ENCODE data around the gene UBE2M.

UBE2M gene

DNA sequence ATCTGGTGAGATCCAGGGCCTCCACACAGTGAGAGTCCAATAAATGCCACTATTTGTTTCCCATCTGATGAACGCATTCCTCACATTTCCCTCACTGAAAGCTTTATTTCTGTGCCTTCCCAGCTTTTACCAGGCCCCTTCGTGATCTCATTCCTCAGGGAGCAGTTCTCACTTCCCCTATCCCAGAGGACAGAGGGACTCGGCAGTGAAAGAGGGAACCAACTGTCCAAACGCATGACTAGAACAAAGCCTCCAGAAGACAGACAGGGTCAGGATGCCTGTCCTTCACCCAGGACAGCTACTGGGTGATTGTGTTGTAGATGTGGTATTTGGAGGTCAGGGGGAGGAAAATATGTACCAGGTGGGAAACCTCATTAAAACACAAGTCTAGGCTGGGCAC, 36.8 kb downstream of the UBE2M start:
- H2BK12ac ChIP-seq (ENCODE audit: low read length), result no peak overlapping the region
- no peak overlapping the region for H3K23ac ChIP-seq (ENCODE audit: low read length)
- H3K18ac ChIP-seq (ENCODE audit: low read length), result no peak overlapping the region
- H3K27me3 ChIP-seq (ENCODE audit: insufficient read depth, low read length), result no peaks in the 10 kb centered on the region
- DNase-seq, result no peak
- H3K4me3 ChIP-seq (ENCODE audit: low read depth, low read length), result no peak overlapping the region
- H3K4me2 ChIP-seq (ENCODE audit: low read length), result no peak overlapping the region
- H2BK120ac ChIP-seq (ENCODE audit: insufficient read depth, low read length, poor library complexity), result no peak overlapping the region
- peaks cover 8 to 9% of the 10 kb centered on the region in 2 experiments for H3K4me1 ChIP-seq (ENCODE audit: control insufficient read depth in 1 of 2, insufficient read depth in 2 of 2, low read length in 2 of 2)
- peaks cover 11% of the 10 kb centered on the region in 2 experiments for H3K36me3 ChIP-seq (ENCODE audit: control insufficient read depth in 1 of 2, insufficient read depth in 2 of 2, low read length in 2 of 2)
- H3K14ac ChIP-seq (ENCODE audit: low read length), result no peak overlapping the region
- peak overlapping the region; percentile 50 for H2AFZ ChIP-seq (ENCODE audit: insufficient read depth, low read length, poor library complexity)
- no CpG with 5 or more reads among the region's 4 CpGs for WGBS (ENCODE audit: extremely low coverage, insufficient coverage, insufficient read length)
- H3K9me3 ChIP-seq (ENCODE audit: insufficient read depth, low read depth, low read length), result no peaks in the 10 kb centered on the region
- no peak overlapping the region for H4K12ac ChIP-seq (ENCODE audit: low read depth, low read length)
- H3K4ac ChIP-seq (ENCODE audit: low read depth, low read length), result no peak overlapping the region
- H3K79me1 ChIP-seq (ENCODE audit: low read length), result peaks cover 15% of the 10 kb centered on the region
- no peak overlapping the region for H2BK5ac ChIP-seq (ENCODE audit: low read depth, low read length, poor library complexity)
- H3K9ac ChIP-seq (ENCODE audit: low read length), result no peak overlapping the region
- no peak overlapping the region for H2AK5ac ChIP-seq (ENCODE audit: low read length)
- H3K79me2 ChIP-seq (ENCODE audit: control insufficient read depth, insufficient read depth, low read length, poor library complexity), result peaks cover 17% of the 10 kb centered on the region
- H4K8ac ChIP-seq (ENCODE audit: low read depth, low read length), result no peak overlapping the region
- no peak overlapping the region for H3K27ac ChIP-seq (ENCODE audit: low read depth, low read length)
- no peak overlapping the region for H4K91ac ChIP-seq (ENCODE audit: low read depth, low read length)

DNA sequence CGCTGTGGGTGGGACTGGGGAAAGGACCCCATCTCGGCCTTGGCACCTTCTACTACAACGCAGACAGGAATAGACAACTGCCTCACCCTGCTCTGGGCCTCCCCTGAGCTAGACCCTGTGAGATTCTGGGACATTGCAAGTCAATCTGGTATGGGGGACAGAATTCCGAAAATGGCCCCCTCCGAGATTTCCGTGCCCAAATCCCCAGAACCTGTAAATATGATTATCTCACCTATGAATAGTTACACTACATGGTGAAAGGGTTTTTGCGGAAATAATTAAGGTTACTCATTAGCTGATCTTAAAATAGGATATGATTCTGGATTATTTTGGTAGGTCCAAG, 38.2 kb downstream of the UBE2M start:
- no peak overlapping the region for H2BK12ac ChIP-seq (ENCODE audit: low read length)
- H2AFZ ChIP-seq (ENCODE audit: insufficient read depth, low read length, poor library complexity), result peak overlapping the region; percentile 35
- peak overlapping the region; percentile 54 for H3K4ac ChIP-seq (ENCODE audit: low read depth, low read length)
- H3K36me3 ChIP-seq (ENCODE audit: control insufficient read depth in 1 of 2, insufficient read depth in 2 of 2, low read length in 2 of 2), result peaks cover 21 to 22% of the 10 kb centered on the region in 2 experiments
- peaks cover 17% of the 10 kb centered on the region for H3K79me2 ChIP-seq (ENCODE audit: control insufficient read depth, insufficient read depth, low read length, poor library complexity)
- no peak for DNase-seq
- peaks cover 15% of the 10 kb centered on the region for H3K79me1 ChIP-seq (ENCODE audit: low read length)
- H3K4me1 ChIP-seq (ENCODE audit: control insufficient read depth in 1 of 2, insufficient read depth in 2 of 2, low read length in 2 of 2), result peaks cover 8 to 9% of the 10 kb centered on the region in 2 experiments
- whole genome bisulfite sequencing (ENCODE audit: extremely low coverage, insufficient coverage, insufficient read length), result no CpG with 5 or more reads among the region's 7 CpGs
- peak overlapping the region; percentile 91 for H3K9ac ChIP-seq (ENCODE audit: low read length)
- peak overlapping the region; percentile 80 for H3K27ac ChIP-seq (ENCODE audit: low read depth, low read length)
- H3K14ac ChIP-seq (ENCODE audit: low read length), result peak overlapping the region; percentile 30
- H4K8ac ChIP-seq (ENCODE audit: low read depth, low read length), result peak overlapping the region; percentile 64
- no peaks in the 10 kb centered on the region for H3K9me3 ChIP-seq (ENCODE audit: insufficient read depth, low read depth, low read length)
- H3K4me3 ChIP-seq (ENCODE audit: low read depth, low read length), result peak overlapping the region; percentile 88
- no peaks in the 10 kb centered on the region for H3K27me3 ChIP-seq (ENCODE audit: insufficient read depth, low read length)
- H3K4me2 ChIP-seq (ENCODE audit: low read length), result peak overlapping the region; percentile 61
- no peak overlapping the region for H2BK5ac ChIP-seq (ENCODE audit: low read depth, low read length, poor library complexity)
- no peak overlapping the region for H2AK5ac ChIP-seq (ENCODE audit: low read length)
- H3K18ac ChIP-seq (ENCODE audit: low read length), result peak overlapping the region; percentile 0
- no peak overlapping the region for H3K23ac ChIP-seq (ENCODE audit: low read length)
- H4K91ac ChIP-seq (ENCODE audit: low read depth, low read length), result peak overlapping the region; percentile 92
- peak overlapping the region; percentile 93 for H4K12ac ChIP-seq (ENCODE audit: low read depth, low read length)
- no peak overlapping the region for H2BK120ac ChIP-seq (ENCODE audit: insufficient read depth, low read length, poor library complexity)

DNA sequence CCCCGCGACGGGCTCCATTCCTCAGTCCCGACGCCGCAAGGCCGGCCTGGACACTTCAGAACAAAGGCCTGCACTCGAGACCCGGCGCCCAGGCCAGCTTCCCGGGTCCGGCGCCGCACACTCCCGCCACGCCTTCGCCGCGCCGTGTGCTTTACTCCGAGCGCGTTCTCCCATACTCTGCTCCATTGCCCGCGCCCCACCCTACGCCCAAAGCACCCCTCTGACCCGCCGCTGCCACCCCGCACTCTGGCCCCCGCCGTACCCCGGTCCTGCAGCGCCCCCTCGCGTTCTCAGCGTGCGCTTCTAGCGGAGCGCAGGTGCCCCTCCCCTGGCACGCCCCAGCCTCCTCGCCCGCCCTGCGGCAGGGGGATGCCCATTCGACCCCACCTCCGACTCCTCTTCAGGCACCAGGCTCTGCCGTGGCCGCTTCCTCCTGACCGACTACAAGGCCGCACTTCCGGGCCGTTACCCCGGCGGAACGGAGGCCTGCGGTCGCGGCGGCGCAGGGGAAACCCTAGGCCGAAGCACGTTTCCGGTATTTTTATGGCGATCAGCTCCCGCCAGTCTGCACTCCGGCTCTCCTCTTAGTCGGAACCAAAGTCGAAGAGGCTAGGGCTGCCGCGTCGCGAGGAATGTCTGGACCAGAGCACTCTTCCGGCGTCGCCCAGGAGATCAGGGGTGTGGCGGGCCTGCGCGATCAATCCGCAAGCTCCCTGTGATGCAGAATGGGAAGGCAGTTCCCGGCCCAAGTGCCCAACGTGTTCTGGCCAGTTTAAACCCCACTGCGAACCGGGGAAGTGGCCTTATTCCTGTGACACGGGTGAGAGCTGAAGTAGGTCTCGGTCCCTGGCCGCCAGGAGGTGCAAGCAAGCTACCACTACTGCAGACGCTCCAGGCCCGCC, 38.8 kb downstream of the UBE2M start, which contains the start of gene ZBTB45:
TSS of gene ZBTB45 (minus strand) at position 456 of the 902 bp plus-strand sequence. CDS start 2,137 bp downstream, outside the sequence.
- Histone ChIP-seq H3K4ac (ENCODE audit: low read depth, low read length) (peak within 1 kb of the TSS; percentile 81), H3K36me3 (ENCODE audit: control insufficient read depth in 1 of 2, insufficient read depth in 2 of 2, low read length in 2 of 2) (peaks cover 21 to 22% of the 10 kb centered on the region in 2 experiments), H3K79me1 (ENCODE audit: low read length) (peaks cover 15% of the 10 kb centered on the region), H3K4me3 (ENCODE audit: low read depth, low read length) (peak within 1 kb of the TSS; percentile 88), H2BK12ac (ENCODE audit: low read length) (no peak within 1 kb of the TSS), H2BK120ac (ENCODE audit: insufficient read depth, low read length, poor library complexity) (peak within 1 kb of the TSS; percentile 67), H3K9ac (ENCODE audit: low read length) (peak within 1 kb of the TSS; percentile 91), H3K27ac (ENCODE audit: low read depth, low read length) (peak within 1 kb of the TSS; percentile 80), H3K18ac (ENCODE audit: low read length) (peak within 1 kb of the TSS; percentile 83), H3K4me2 (ENCODE audit: low read length) (peak within 1 kb of the TSS; percentile 61), H2BK5ac (ENCODE audit: low read depth, low read length, poor library complexity) (peak within 1 kb of the TSS; percentile 54), H4K8ac (ENCODE audit: low read depth, low read length) (peak within 1 kb of the TSS; percentile 64), H3K23ac (ENCODE audit: low read length) (no peak within 1 kb of the TSS), H3K9me3 (ENCODE audit: insufficient read depth, low read depth, low read length) (no peaks in the 10 kb centered on the region), H4K12ac (ENCODE audit: low read depth, low read length) (peak within 1 kb of the TSS; percentile 93), H3K79me2 (ENCODE audit: control insufficient read depth, insufficient read depth, low read length, poor library complexity) (peaks cover 17% of the 10 kb centered on the region), H2AK5ac (ENCODE audit: low read length) (peak within 1 kb of the TSS; percentile 87), H3K14ac (ENCODE audit: low read length) (peak within 1 kb of the TSS; percentile 94), H2AFZ (ENCODE audit: insufficient read depth, low read length, poor library complexity) (peak within 1 kb of the TSS; percentile 72), H3K27me3 (ENCODE audit: insufficient read depth, low read length) (no peaks in the 10 kb centered on the region), H3K4me1 (ENCODE audit: control insufficient read depth in 1 of 2, insufficient read depth in 2 of 2, low read length in 2 of 2) (peaks cover 9 to 10% of the 10 kb centered on the region in 2 experiments), H4K91ac (ENCODE audit: low read depth, low read length) (peak within 1 kb of the TSS; percentile 92)
- peak; percentile 91 to 93 for DNase-seq
- no CpG with 5 or more reads among the region's 87 CpGs for WGBS (ENCODE audit: extremely low coverage, insufficient coverage, insufficient read length)

DNA sequence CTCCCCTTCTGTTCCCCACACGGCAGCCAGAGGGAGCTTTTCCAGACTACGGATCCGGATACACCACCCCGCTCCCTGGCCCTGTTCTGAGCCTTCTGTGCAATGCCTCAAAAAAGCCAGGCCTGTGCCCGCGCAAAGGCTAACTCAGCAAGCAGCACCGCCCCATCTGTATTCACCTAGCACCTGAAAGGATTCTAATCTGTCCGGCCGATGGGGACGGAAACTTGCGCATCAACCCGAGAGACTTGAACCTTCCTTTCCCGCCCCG, 39.4 kb downstream of the UBE2M start:
- Histone ChIP-seq H2BK120ac (ENCODE audit: insufficient read depth, low read length, poor library complexity) (peak overlapping the region; percentile 67), H4K8ac (ENCODE audit: low read depth, low read length) (peak overlapping the region; percentile 64), H3K4me2 (ENCODE audit: low read length) (peak overlapping the region; percentile 61), H3K36me3 (ENCODE audit: control insufficient read depth in 1 of 2, insufficient read depth in 2 of 2, low read length in 2 of 2) (peaks cover 21 to 22% of the 10 kb centered on the region in 2 experiments), H2AK5ac (ENCODE audit: low read length) (peak overlapping the region; percentile 75), H3K23ac (ENCODE audit: low read length) (no peak overlapping the region), H2BK5ac (ENCODE audit: low read depth, low read length, poor library complexity) (peak overlapping the region; percentile 54), H3K9ac (ENCODE audit: low read length) (peak overlapping the region; percentile 91), H3K27ac (ENCODE audit: low read depth, low read length) (peak overlapping the region; percentile 80), H3K18ac (ENCODE audit: low read length) (peak overlapping the region; percentile 83), H3K27me3 (ENCODE audit: insufficient read depth, low read length) (no peaks in the 10 kb centered on the region), H3K14ac (ENCODE audit: low read length) (peak overlapping the region; percentile 94), H4K91ac (ENCODE audit: low read depth, low read length) (peak overlapping the region; percentile 92), H3K4me3 (ENCODE audit: low read depth, low read length) (peak overlapping the region; percentile 88), H3K4me1 (ENCODE audit: control insufficient read depth in 1 of 2, insufficient read depth in 2 of 2, low read length in 2 of 2) (peaks cover 13% of the 10 kb centered on the region in 2 experiments), H3K79me1 (ENCODE audit: low read length) (peaks cover 17% of the 10 kb centered on the region), H2AFZ (ENCODE audit: insufficient read depth, low read length, poor library complexity) (peak overlapping the region; percentile 72), H3K4ac (ENCODE audit: low read depth, low read length) (peak overlapping the region; percentile 81), H3K79me2 (ENCODE audit: control insufficient read depth, insufficient read depth, low read length, poor library complexity) (peaks cover 21% of the 10 kb centered on the region), H3K9me3 (ENCODE audit: insufficient read depth, low read depth, low read length) (no peaks in the 10 kb centered on the region), H4K12ac (ENCODE audit: low read depth, low read length) (peak overlapping the region; percentile 93), H2BK12ac (ENCODE audit: low read length) (no peak overlapping the region)
- no CpG with 5 or more reads among the region's 14 CpGs for WGBS (ENCODE audit: extremely low coverage, insufficient coverage, insufficient read length)
- peak; percentile 56 to 68 for DNase-seq

All from trophoblast cell (in vitro differentiated cells and primary cell).